DMS 273 (cell line): Measurements from ENCODE around the gene HECTD2.
"Not testable (repeated sequence)": the region's sequence is repeated elsewhere in the genome, so short reads cannot be mapped to it uniquely, and the experiment has no call there.

Experiments used
- DNase-seq: peaks from one replicate; lab custom pipeline; 2025; ENCODE audit not compliant: unreplicated experiment; lab: John Stamatoyannopoulos, UW

Gene HECTD2

GRCh38 chr10:91411621-91412020 is 1.5 kb downstream of the HECTD2 start:
- no peak for DNase-seq

DNA sequence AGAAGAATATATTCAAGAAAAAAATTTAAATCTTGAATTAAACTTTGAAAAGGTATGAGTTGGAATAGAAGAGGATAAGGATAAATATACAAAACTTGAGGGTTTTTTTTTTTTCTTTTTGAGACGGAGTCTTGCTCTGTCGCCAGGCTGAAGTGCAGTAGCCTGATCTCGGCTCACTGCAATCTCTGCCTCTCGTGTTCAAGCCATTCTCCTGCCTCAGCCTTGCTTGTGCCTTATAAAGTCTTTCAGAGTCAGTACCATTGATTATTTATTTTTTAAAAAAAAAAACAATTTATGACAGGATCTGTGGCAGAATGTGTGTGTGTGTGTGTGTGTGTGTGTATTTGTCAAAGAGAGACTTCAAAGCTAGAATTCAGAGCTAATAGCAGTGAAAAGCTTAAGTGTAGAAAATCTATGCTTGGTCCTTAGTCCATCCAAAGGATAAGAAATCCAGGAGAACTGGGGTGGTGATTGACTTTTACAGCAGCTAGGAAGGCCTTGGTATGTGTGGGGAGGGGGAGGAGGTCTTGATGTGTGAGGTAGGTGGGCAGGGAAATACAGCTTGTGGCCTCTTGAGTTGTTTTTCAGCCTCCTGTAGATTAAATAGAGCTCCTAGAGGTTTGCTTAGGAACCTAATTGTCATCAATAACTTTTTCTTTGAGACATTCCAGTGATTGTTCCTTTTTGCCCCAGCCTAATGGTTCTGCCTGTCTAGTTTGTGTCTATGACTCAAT is 2.4 kb downstream of the HECTD2 start:
- DNase-seq: no peak

GRCh38 chr10:91415816-91416215 is 5.7 kb downstream of the HECTD2 start:
- no peak for DNase-seq

DNA sequence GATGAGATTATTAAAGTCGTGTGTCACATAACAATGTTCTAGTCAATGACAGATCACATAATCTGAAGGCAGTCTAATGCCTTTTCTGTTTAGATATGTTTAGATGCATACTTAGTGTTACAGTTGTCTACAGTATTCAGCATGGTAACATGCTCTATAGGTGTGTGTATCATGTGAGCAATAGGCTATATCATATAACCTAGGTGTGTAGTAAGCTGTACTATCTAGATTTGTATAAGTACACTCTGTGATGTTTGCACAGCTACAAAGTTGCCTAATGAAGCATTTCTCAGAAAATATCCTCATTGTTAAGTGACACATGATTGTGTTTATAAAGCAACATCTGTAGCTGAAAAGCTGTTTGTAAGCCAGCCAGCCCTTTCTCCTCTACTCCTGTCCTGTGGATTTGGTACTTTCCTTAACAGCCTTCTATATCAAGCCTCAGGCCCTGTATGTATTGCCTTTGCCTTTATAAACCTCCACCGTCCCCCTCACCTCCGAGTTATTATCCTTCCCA is 6.3 kb downstream of the HECTD2 start:
- DNase-seq: no peak

- no peak for DNase-seq
These were observed 8.3 kb downstream of the HECTD2 start for GRCh38 chr10:91418416-91418815.

- DNase-seq: no peak
These were observed 10.7 kb downstream of the HECTD2 start for GRCh38 chr10:91420868-91421267.

GRCh38 chr10:91422915-91423314 is 12.8 kb downstream of the HECTD2 start:
- DNase-seq: peak; percentile 56

GRCh38 chr10:91424016-91424415 is 13.9 kb downstream of the HECTD2 start:
- peak; percentile 43 for DNase-seq

DNA sequence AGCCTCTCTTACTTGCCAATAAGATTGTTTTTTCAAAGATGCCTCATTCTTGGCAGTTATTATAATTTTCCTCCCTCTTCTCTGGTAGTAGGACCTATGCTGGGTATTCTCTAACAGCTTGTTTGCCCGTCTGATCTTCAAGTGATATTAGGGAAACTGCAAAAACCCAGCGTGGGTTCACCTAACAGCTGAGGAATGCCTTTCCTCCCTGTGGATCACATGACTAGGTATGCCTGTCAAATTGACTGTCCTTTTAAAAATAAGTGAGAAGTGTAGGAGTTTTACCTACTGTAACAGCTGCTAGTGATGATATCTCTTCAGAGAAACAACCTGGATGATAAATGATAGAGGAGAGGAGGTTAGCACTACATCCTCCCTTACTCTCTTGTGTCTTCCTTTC is 22.0 kb downstream of the HECTD2 start:
- no peak for DNase-seq

DNA sequence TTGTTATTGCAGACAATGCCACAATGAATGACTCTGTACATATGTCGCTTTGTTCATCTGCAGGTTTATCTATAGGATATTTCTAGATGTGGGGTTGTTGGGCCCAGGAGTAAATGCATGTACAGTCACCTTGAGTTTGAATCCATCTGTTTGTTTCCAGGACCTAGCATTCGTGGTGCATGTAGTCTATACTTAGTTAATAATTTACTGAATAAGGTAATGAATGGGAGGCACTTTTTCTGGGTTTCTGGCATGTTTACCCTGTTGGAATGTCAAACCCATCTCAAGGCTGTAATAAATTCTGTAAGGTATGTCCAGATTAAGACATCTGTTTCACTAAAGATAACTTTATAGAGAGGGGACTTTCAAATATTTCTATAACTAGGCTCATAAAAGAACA is 23.5 kb downstream of the HECTD2 start:
- no peak for DNase-seq

- DNase-seq: no peak
These were observed 23.9 kb downstream of the HECTD2 start for GRCh38 chr10:91434041-91434440.

DNA sequence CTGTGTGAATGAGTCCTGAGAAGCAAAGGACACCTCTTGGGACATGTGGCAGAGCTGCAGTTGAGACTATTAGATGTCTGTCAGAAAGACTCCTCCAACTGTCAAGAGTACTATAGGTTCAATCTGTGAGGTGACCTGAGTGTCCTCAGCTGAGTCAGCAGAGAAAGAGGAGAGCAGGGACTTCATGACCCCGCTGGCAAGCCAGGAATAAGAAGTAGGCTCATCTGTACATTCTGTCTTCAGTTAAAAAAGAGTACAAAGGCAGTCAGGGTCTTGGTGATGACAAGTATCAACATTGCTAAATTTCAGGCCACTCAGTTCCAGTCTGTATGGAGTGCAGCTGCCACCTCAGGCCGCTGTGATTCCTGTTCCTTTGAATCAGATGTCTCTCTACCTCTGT is 25.1 kb downstream of the HECTD2 start:
- no peak for DNase-seq

DNA sequence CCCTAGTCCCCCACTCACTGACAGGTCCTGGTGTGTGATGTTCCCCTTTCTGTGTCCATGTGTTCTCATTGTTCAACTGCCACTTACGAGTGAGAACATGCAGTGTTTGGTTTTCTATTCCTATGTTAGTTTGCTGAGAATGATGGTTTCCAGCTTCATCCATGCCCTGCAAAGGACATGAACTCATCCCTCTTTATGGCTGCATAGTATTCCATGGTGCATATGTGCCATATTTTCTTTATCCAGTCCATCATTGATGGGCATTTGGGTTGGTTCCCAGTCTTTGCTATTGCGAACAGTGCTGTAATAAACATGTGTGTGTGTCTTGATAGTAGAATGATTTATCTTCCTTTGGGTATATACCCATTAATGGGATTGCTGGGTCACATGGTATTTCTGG is 28.1 kb downstream of the HECTD2 start:
- not testable (repeated sequence) for DNase-seq

DNA sequence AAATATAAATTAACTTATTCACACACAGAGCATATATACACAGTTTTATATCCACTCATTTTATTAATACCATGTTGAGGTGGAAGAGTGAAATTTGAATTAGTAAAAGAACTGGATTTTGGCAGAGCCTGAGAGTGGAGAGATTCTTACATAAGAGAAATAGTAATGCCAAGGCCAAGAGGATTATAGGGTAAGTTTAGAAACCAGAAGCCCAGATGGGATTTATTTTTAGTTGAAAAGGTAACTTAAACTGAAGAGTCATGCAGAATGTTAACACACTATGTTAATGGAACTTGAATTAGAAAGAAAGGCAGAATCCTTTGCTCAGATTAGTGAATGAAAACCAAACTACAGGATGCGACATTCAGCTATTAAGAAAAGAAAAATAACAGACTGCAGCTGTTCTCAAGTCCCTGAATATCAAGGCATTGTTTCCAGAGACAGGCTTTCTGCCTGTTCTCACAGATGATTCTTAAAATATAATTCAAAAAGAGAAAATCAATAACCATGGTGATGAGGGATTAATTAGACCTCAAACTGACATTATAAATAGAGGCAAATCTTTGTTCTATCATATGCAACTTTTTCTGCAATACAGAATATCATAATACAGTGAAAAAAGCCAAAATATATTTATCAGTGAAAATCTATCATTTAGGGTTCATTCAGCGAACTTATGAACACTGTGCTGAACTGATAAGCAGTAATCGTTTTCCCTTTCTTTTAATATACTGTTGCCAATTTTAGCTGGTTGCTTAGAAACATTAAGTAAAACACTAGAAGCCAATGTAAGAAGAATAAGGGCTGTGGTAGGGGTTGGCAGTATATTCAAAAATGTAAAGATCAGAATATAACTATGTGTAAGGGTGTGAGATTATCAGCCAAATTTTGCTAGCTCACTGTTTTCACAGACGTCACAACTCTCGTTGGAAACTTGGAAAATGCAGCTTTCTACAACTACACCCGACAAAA is 34.4 kb downstream of the HECTD2 start:
- no peak for DNase-seq

- no peak for DNase-seq
These were observed 41.9 kb downstream of the HECTD2 start for GRCh38 chr10:91452063-91452462.

GRCh38 chr10:91453535-91453934 is 43.4 kb downstream of the HECTD2 start:
- no peak for DNase-seq

DNA sequence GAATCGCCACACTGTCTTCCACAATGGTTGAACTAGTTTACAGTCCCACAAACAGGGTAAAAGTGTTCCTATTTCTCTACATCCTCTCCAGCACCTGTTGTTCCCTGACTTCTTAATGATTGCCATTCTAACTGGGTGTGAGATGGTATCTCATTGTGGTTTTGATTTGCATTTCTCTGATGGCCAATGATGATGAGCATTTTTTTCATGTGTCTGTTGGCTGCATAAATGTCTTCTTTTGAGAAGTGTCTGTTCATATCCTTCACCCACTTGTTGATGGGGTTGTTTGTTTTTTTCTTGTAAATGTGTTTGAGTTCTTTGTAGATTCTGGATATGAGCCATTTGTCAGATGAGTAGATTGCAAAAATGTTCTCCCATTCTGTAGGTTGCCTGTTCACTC is 45.0 kb downstream of the HECTD2 start:
- DNase-seq: not testable (repeated sequence)

DNA sequence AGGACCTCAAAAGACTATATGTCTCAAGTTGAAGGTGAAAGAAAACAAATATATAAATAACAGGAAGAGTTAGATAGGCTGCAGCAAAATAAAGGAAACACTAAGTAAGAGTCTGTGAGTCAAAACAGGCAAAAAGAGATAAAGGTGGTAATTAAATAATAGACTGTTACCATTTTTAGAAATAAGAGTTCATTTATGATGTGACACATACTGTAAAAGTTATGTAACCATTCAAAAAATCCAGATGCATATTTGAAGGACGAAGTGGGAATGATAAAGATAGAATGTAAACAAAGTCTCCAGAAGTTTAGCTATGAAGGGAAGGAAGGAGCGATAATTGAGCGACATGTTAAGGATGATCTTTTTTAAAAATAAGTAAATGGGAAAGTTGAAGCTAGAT is 50.5 kb downstream of the HECTD2 start:
- DNase-seq: no peak

GRCh38 chr10:91462423-91462822 is 52.3 kb downstream of the HECTD2 start:
- no peak for DNase-seq

- DNase-seq: no peak
These were observed 54.4 kb downstream of the HECTD2 start for GRCh38 chr10:91464500-91464899.

GRCh38 chr10:91465261-91465660 is 55.1 kb downstream of the HECTD2 start:
- no peak for DNase-seq

GRCh38 chr10:91467114-91467513 is 57.0 kb downstream of the HECTD2 start:
- DNase-seq: no peak
